Left forelimb (tissue), 1 donor: ENCODE data around the gene UBE2G2.
"Not testable (repeated sequence)": the region's sequence is repeated elsewhere in the genome, so short reads cannot be mapped to it uniquely, and the experiment has no call there.

Experiments used
- DNase-seq: peaks from one replicate; pipeline ENCODE4 v3.0.0-alpha.2; 2018; ENCODE audit warnings: low spot score

Gene UBE2G2

GRCh38 chr21:44836349-44836665 lies 34.7 kb upstream of the UBE2G2 start:
- no peak for DNase-seq

GRCh38 chr21:44835647-44835973 lies 34.0 kb upstream of the UBE2G2 start:
- no peak for DNase-seq

GRCh38 chr21:44834951-44835646 lies 33.5 kb upstream of the UBE2G2 start:
- no peak for DNase-seq

- DNase-seq: no peak
These were observed 32.8 kb upstream of the UBE2G2 start for GRCh38 chr21:44834231-44834950.

GRCh38 chr21:44833663-44834062 lies 32.0 kb upstream of the UBE2G2 start:
- DNase-seq: no peak

GRCh38 chr21:44832516-44833255 lies 31.1 kb upstream of the UBE2G2 start:
- not testable (repeated sequence) for DNase-seq

GRCh38 chr21:44831227-44831860 lies 29.7 kb upstream of the UBE2G2 start:
- no peak for DNase-seq

GRCh38 chr21:44829507-44830092 lies 28.0 kb upstream of the UBE2G2 start:
- DNase-seq: no peak

GRCh38 chr21:44828362-44829056 lies 26.9 kb upstream of the UBE2G2 start:
- no peak for DNase-seq

GRCh38 chr21:44823179-44823660 lies 21.6 kb upstream of the UBE2G2 start:
- DNase-seq: no peak

- no peak for DNase-seq
These were observed 21.0 kb upstream of the UBE2G2 start for GRCh38 chr21:44822484-44823178.

GRCh38 chr21:44820851-44821250 lies 19.2 kb upstream of the UBE2G2 start:
- DNase-seq: no peak

GRCh38 chr21:44819283-44820243 lies 17.9 kb upstream of the UBE2G2 start:
- no peak for DNase-seq

- DNase-seq: no peak
These were observed 17.0 kb upstream of the UBE2G2 start for GRCh38 chr21:44818640-44819011.

GRCh38 chr21:44817914-44818639 lies 16.5 kb upstream of the UBE2G2 start, which contains the start of gene SUMO3:
SUMO3 (minus strand) TSS chr21:44818062; CDS start chr21:44817968, 94 bp downstream.
- peak; percentile 93 for DNase-seq

- peak; percentile 93 for DNase-seq
These were observed 15.9 kb upstream of the UBE2G2 start for GRCh38 chr21:44817506-44817880.

GRCh38 chr21:44816761-44817505 lies 15.3 kb upstream of the UBE2G2 start:
- DNase-seq: no peak
